ENCODE measurements around the gene ITIH6.
A peak's percentile ranks its signal among the peaks of the same experiment; 100 is the strongest.
"Not testable (repeated sequence)": the region's sequence is repeated elsewhere in the genome, so short reads cannot be mapped to it uniquely, and the experiment has no call there.

Gene ITIH6

GRCh38 chrX:54794795-54795194, 3.3 kb downstream of the ITIH6 start:
- DNase-seq, result no peak

- DNase-seq, result no peak
Measured at GRCh38 chrX:54794028-54794427, 4.0 kb downstream of the ITIH6 start.

GRCh38 chrX:54789405-54789804, 8.7 kb downstream of the ITIH6 start:
- DNase-seq, result not testable (repeated sequence)

- no peak for DNase-seq
Measured at GRCh38 chrX:54788446-54788845, 9.6 kb downstream of the ITIH6 start.

GRCh38 chrX:54786967-54787366, 11.1 kb downstream of the ITIH6 start:
- no peak for DNase-seq

- DNase-seq, result no peak
Measured at GRCh38 chrX:54785901-54786300, 12.2 kb downstream of the ITIH6 start.

GRCh38 chrX:54776987-54777672, 20.9 kb downstream of the ITIH6 start:
- DNase-seq, result no peak

- no peak for DNase-seq
Measured at GRCh38 chrX:54776061-54776460, 22.0 kb downstream of the ITIH6 start.

- DNase-seq, result not testable (repeated sequence)
Measured at GRCh38 chrX:54774391-54775094, 23.5 kb downstream of the ITIH6 start.

- no peak for DNase-seq
Measured at GRCh38 chrX:54758114-54759055, 39.7 kb downstream of the ITIH6 start.

GRCh38 chrX:54754854-54755253, 43.2 kb downstream of the ITIH6 start:
- DNase-seq, result no peak

GRCh38 chrX:54748626-54749025, 49.4 kb downstream of the ITIH6 start:
- no peak for DNase-seq

- no peak for DNase-seq
Measured at GRCh38 chrX:54747733-54748393, 50.2 kb downstream of the ITIH6 start.

GRCh38 chrX:54746928-54747327, 51.1 kb downstream of the ITIH6 start:
- no peak for DNase-seq

- DNase-seq, result no peak
Measured at GRCh38 chrX:54745676-54746075, 52.4 kb downstream of the ITIH6 start.

GRCh38 chrX:54738567-54738966, 59.5 kb downstream of the ITIH6 start:
- DNase-seq, result not testable (repeated sequence)

- DNase-seq, result not testable (repeated sequence)
Measured at GRCh38 chrX:54736298-54736942, 61.6 kb downstream of the ITIH6 start.

GRCh38 chrX:54721424-54721823, 76.6 kb downstream of the ITIH6 start:
- peak; percentile 33 for DNase-seq

GRCh38 chrX:54715621-54716020, 82.4 kb downstream of the ITIH6 start:
- no peak for DNase-seq

- DNase-seq, result no peak
Measured at GRCh38 chrX:54714424-54714823, 83.6 kb downstream of the ITIH6 start.

GRCh38 chrX:54711735-54712134, 86.3 kb downstream of the ITIH6 start:
- no peak for DNase-seq

- no peak for DNase-seq
Measured at GRCh38 chrX:54710920-54711319, 87.1 kb downstream of the ITIH6 start.
